Neural cell (in vitro differentiated cells): ENCODE measurements around the gene FHIT. TPM values are rescaled to one million over a fixed set of nuclear protein-coding genes. Genes with fewer than 3 reads are reported as not detected.

Experiments
- H2AFZ ChIP-seq: fragments of 200-600, 300-800 bp; sonication (generic), shearing (Covaris generic); 2 replicates; pipeline ENCODE4 v1.6.0; 2014; ENCODE audit warnings: low read depth, mild to moderate bottlenecking, antibody characterized with exemption, low read length, moderate library complexity
- H3F3A ChIP-seq: fragments of 200-600 bp; shearing (Covaris generic); 2 replicates; pipeline ENCODE4 v1.6.1; 2016; ENCODE audit warnings: mild to moderate bottlenecking, moderate library complexity, mixed read lengths, antibody characterized with exemption, low read length; ENCODE audit not compliant: insufficient read depth, poor library complexity, severe bottlenecking
- H3K27ac ChIP-seq: fragments of 200-600, 300-800 bp; sonication (generic), shearing (Covaris generic); 2 replicates; pipeline ENCODE4 v1.5.1; 2014; ENCODE audit warnings: mild to moderate bottlenecking, low read length, moderate library complexity
- H3K27me3 ChIP-seq: fragments of 300-800, 200-600 bp; sonication (generic), shearing (Covaris generic); 2 replicates; pipeline ENCODE4 v1.6.0; 2014; ENCODE audit warnings: mild to moderate bottlenecking, low read depth, low read length, moderate library complexity; ENCODE audit not compliant: insufficient read depth
- H3K36me3 ChIP-seq: fragments of 300-800, 200-600 bp; sonication (generic), shearing (Covaris generic); 2 replicates; pipeline ENCODE4 v1.5.1; 2014; ENCODE audit warnings: mild to moderate bottlenecking, antibody characterized with exemption, low read length, moderate library complexity; ENCODE audit not compliant: insufficient read depth
- H3K4me2 ChIP-seq: fragments of 300-800, 200-600 bp; sonication (generic), shearing (Covaris generic); 2 replicates; pipeline ENCODE4 v1.6.0; 2014; ENCODE audit warnings: mild to moderate bottlenecking, low read length
- H3K4me3 ChIP-seq: fragments of 300-800, 200-600 bp; sonication (generic), shearing (Covaris generic); 2 replicates; pipeline ENCODE4 v1.5.1; 2014; ENCODE audit warnings: mild to moderate bottlenecking, low read length, moderate library complexity
- H3K79me2 ChIP-seq: fragments of 200-600 bp; shearing (Covaris generic); replicated peaks from 2 replicates; pipeline ENCODE4 v1.6.0; 2014; ENCODE audit warnings: mild to moderate bottlenecking, low read length, moderate library complexity; ENCODE audit not compliant: insufficient read depth
- H3K9ac ChIP-seq: fragments of 300-800, 200-600 bp; sonication (generic), shearing (Covaris generic); 2 replicates; pipeline ENCODE4 v1.6.1; 2016; ENCODE audit warnings: mild to moderate bottlenecking, low read length, mixed read lengths
- H3K9me2 ChIP-seq: fragments of 200-600 bp; shearing (Covaris generic); 2 replicates; pipeline ENCODE4 v1.6.1; 2016; ENCODE audit warnings: mild to moderate bottlenecking, low read length, mixed read lengths; ENCODE audit not compliant: insufficient read depth
- H3K9me3 ChIP-seq: fragments of 200-600, 300-800 bp; sonication (generic), shearing (Covaris generic); 2 replicates; pipeline ENCODE4 v1.6.1; 2016; ENCODE audit warnings: mild to moderate bottlenecking, mixed run types, low read length, moderate library complexity, mixed read lengths
- H4K20me1 ChIP-seq: fragments of 200-600 bp; shearing (Covaris generic); 2 replicates; pipeline ENCODE4 v1.6.1; 2016; ENCODE audit warnings: mild to moderate bottlenecking, mixed run types; ENCODE audit not compliant: insufficient read depth
- EP300 ChIP-seq: fragments of 450-650 bp; conservative IDR thresholded peaks from 2 replicates; pipeline ENCODE4 v1.6.1; 2014; ENCODE audit warnings: antibody characterized with exemption, mild to moderate bottlenecking, moderate library complexity; ENCODE audit not compliant: poor library complexity, severe bottlenecking
- EZH2 ChIP-seq: fragments of 200-600, 300-800 bp; shearing (Covaris generic), sonication (generic); IDR thresholded peaks from 2 replicates; pipeline ENCODE4 v1.6.1; 2014; ENCODE audit warnings: antibody characterized with exemption, low read length, borderline replicate concordance, mild to moderate bottlenecking; ENCODE audit not compliant: insufficient read depth, poor library complexity, severe bottlenecking
- MXI1 ChIP-seq: fragments of 450-650 bp; conservative IDR thresholded peaks from 2 replicates; pipeline ENCODE4 v1.6.1; 2014; ENCODE audit warnings: antibody characterized with exemption, mild to moderate bottlenecking; ENCODE audit not compliant: poor library complexity, severe bottlenecking
- RAD21 ChIP-seq: fragments of 450-650 bp; conservative IDR thresholded peaks from 2 replicates; pipeline ENCODE4 v1.6.1; 2014; ENCODE audit warnings: antibody characterized with exemption, mild to moderate bottlenecking, moderate library complexity
- SMC3 ChIP-seq: fragments of 450-650 bp; conservative IDR thresholded peaks from 2 replicates; pipeline ENCODE4 v1.6.1; 2014; ENCODE audit warnings: antibody characterized with exemption, mild to moderate bottlenecking, moderate library complexity; ENCODE audit not compliant: poor library complexity
- TAF1 ChIP-seq: IDR thresholded peaks from 2 replicates; pipeline ENCODE4 v1.6.1; 2012; ENCODE audit warnings: low read depth
- polyA plus RNA-seq: library from polyadenylated mRNA; depleted of rRNA; stranded (reverse); fragments of >200 nt; gene quantifications from 2 replicates; pipeline ENCODE4 v1.2.3, GENCODE V29; 2014
- TF ChIP-seq, protein P1 (sequence below): fragments of 450-650 bp; IDR thresholded peaks from 2 replicates; pipeline ENCODE4 v1.5.1; 2014; ENCODE audit warnings: antibody characterized with exemption, mild to moderate bottlenecking, moderate library complexity; ENCODE audit not compliant: poor library complexity, severe bottlenecking
- TF ChIP-seq, protein P2 (sequence below): IDR thresholded peaks from 2 replicates; pipeline ENCODE4 v1.6.1; 2012; ENCODE audit warnings: borderline replicate concordance

The FHIT gene
- polyA plus RNA-seq, 1 donor from 2014 or later = not detected

DNA sequence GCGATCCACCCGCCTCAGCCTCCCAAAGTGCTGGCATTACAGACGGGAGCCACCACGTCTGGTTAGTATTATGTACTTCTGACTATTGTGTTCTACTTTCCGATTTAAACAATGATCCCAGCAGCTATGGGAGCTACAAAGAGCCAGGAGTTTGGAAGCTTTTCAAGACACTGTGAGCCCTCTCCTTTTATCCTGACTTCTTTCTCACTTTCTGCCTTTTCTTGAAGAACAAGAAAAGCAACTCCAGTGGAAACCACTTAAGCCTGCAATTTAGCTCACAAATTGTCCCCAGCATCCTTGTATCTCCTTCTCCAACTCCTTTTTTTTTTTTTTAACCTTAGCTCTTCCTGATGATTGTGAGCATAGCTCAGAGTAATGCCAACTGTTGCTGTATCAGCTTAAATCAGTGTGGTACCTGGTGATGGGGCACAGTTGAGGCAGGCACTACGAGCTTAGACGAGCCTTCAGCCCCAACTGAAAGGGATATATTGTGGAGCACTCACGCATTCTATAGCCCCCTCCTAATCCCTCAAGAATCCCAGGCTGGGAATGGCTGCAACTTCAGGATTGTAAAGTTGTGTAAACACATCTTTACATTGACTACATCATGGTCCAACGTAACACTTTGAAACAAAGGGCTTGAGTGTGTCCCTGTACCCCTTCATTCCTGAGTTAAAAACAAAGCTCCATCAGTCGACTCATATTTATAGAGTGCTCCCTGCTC, 677.0 kb downstream of the FHIT start:
- Histone ChIP-seq H3K4me3 (no peak overlapping the region), H3K79me2 (no peaks in the 10 kb centered on the region), H3K27ac (no peak overlapping the region), H3F3A (no peaks in the 10 kb centered on the region), H3K9me2 (no peaks in the 10 kb centered on the region), H3K27me3 (no peaks in the 10 kb centered on the region), H3K36me3 (no peaks in the 10 kb centered on the region), H3K4me2 (no peak overlapping the region), H3K9ac (no peak overlapping the region), H4K20me1 (no peaks in the 10 kb centered on the region), H2AFZ (no peak overlapping the region), H3K9me3 (no peaks in the 10 kb centered on the region)
- TF ChIP-seq, protein P1, sequence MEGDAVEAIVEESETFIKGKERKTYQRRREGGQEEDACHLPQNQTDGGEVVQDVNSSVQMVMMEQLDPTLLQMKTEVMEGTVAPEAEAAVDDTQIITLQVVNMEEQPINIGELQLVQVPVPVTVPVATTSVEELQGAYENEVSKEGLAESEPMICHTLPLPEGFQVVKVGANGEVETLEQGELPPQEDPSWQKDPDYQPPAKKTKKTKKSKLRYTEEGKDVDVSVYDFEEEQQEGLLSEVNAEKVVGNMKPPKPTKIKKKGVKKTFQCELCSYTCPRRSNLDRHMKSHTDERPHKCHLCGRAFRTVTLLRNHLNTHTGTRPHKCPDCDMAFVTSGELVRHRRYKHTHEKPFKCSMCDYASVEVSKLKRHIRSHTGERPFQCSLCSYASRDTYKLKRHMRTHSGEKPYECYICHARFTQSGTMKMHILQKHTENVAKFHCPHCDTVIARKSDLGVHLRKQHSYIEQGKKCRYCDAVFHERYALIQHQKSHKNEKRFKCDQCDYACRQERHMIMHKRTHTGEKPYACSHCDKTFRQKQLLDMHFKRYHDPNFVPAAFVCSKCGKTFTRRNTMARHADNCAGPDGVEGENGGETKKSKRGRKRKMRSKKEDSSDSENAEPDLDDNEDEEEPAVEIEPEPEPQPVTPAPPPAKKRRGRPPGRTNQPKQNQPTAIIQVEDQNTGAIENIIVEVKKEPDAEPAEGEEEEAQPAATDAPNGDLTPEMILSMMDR = no peak
- TF ChIP-seq MXI1 (no peak), SMC3 (no peak), TAF1 (no peak)
- TF ChIP-seq, protein P2, sequence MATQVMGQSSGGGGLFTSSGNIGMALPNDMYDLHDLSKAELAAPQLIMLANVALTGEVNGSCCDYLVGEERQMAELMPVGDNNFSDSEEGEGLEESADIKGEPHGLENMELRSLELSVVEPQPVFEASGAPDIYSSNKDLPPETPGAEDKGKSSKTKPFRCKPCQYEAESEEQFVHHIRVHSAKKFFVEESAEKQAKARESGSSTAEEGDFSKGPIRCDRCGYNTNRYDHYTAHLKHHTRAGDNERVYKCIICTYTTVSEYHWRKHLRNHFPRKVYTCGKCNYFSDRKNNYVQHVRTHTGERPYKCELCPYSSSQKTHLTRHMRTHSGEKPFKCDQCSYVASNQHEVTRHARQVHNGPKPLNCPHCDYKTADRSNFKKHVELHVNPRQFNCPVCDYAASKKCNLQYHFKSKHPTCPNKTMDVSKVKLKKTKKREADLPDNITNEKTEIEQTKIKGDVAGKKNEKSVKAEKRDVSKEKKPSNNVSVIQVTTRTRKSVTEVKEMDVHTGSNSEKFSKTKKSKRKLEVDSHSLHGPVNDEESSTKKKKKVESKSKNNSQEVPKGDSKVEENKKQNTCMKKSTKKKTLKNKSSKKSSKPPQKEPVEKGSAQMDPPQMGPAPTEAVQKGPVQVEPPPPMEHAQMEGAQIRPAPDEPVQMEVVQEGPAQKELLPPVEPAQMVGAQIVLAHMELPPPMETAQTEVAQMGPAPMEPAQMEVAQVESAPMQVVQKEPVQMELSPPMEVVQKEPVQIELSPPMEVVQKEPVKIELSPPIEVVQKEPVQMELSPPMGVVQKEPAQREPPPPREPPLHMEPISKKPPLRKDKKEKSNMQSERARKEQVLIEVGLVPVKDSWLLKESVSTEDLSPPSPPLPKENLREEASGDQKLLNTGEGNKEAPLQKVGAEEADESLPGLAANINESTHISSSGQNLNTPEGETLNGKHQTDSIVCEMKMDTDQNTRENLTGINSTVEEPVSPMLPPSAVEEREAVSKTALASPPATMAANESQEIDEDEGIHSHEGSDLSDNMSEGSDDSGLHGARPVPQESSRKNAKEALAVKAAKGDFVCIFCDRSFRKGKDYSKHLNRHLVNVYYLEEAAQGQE = no peak

DNA sequence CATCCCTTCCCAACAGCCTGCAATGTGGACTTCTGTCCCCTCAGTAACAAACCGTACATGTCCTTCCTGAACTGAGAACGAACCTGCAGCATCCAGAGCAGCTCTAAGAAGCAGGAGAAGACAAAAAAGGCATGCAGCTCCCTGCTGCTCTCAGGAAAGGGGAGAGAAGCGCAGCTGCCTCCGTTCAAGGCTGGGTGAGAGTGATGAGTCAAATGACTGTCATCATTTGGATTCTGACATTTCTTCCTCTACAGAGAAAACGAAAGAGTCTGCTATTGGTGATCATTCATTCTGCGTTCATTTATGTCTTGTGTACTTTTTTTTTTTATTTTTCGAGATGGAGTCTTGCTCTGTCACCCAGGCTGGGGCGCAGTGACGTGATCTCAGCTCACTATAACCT, 677.8 kb downstream of the FHIT start:
- TF ChIP-seq MXI1 = no peak
- TF ChIP-seq SMC3 = no peak
- TF ChIP-seq EZH2 = no peak
- TF ChIP-seq, protein P2 = no peak
- no peak for TF ChIP-seq TAF1
- no peak for TF ChIP-seq EP300
- TF ChIP-seq RAD21 = no peak

More for the DNA sequence above, 677.8 kb downstream of the FHIT start:
- Histone ChIP-seq H3K27me3 (no peaks in the 10 kb centered on the region), H3F3A (no peaks in the 10 kb centered on the region), H3K4me3 (no peak overlapping the region), H3K4me2 (no peak overlapping the region), H3K27ac (no peak overlapping the region), H3K36me3 (no peaks in the 10 kb centered on the region), H3K9ac (no peak overlapping the region), H2AFZ (no peak overlapping the region), H3K9me2 (no peaks in the 10 kb centered on the region), H3K79me2 (no peaks in the 10 kb centered on the region), H3K9me3 (no peaks in the 10 kb centered on the region), H4K20me1 (no peaks in the 10 kb centered on the region)
